Upper lobe of right lung (tissue), 1 donor: Measurements from ENCODE around the gene OR10Z1. TPM values are rescaled to one million over a fixed set of nuclear protein-coding genes. Genes with fewer than 3 reads are reported as not detected.

Experiments
- ATAC-seq: fragments of 200-7000 bp; cut with Tn5 transposase; one replicate; pipeline ENCODE4 v1.9.1; 2020; ENCODE audit warnings: mild to moderate bottlenecking, moderate library complexity
- DNase-seq: peaks from one replicate; pipeline ENCODE4 v3.0.0-alpha.2; 2020
- H3K27ac ChIP-seq: fragments of 200-600 bp; one replicate; pipeline ENCODE4 v1.8.0; 2022
- H3K27me3 ChIP-seq: fragments of 200-600 bp; one replicate; pipeline ENCODE4 v1.8.0; 2022; ENCODE audit warnings: mild to moderate bottlenecking
- H3K36me3 ChIP-seq: fragments of 200-600 bp; one replicate; pipeline ENCODE4 v1.8.0; 2022
- H3K4me1 ChIP-seq: fragments of 200-600 bp; one replicate; pipeline ENCODE4 v1.8.0; 2022
- H3K4me3 ChIP-seq: fragments of 200-600 bp; one replicate; pipeline ENCODE4 v1.8.0; 2022; ENCODE audit warnings: mild to moderate bottlenecking
- H3K9me3 ChIP-seq: fragments of 200-600 bp; one replicate; pipeline ENCODE4 v1.8.0; 2022
- intact Hi-C: fragments of 100-400 bp; cut with DNase I; formaldehyde crosslinking; loops from one replicate; pipeline ENCODE4 v1.11.0; 2022
- total RNA-seq: library from RNA; stranded (reverse); fragmentation: NEBNext Ultra II Directional; extraction: Animal tissue kit (Norgen Biotek cat#: 25700); gene quantifications from one replicate; pipeline ENCODE4 v1.2.1, GENCODE V29; 2021
- TF ChIP-seq, protein P1 (sequence below): fragments of 200-600 bp; IDR thresholded peaks from one replicate; pipeline ENCODE4 v1.8.0; 2022; ENCODE audit warnings: antibody characterized with exemption
- donor health status: DM: no; HTN: yes; CAD: no; lungs with severe emphysema.

The OR10Z1 gene
- total RNA-seq, 1 donor from 2014 or later, result not detected

DNA sequence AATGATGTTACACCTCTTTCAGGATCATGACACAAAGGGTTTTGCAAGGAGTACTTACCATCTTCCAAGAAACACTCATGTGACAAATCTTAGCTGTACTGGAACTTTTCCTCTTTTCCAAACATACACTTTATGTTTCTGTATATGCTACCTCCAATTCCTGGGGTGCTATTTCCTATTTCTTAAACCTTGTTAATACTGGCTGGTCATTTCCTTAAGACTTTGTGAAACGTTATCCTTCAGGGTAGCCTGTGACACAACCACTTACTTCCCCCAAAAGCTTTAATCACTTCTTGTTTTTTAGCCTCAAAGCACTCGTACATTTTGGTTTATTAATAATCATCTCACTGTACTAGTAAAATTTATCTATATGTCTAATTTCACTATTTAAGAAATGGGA, 39.4 kb downstream of the OR10Z1 start:
- TF ChIP-seq, protein P1, sequence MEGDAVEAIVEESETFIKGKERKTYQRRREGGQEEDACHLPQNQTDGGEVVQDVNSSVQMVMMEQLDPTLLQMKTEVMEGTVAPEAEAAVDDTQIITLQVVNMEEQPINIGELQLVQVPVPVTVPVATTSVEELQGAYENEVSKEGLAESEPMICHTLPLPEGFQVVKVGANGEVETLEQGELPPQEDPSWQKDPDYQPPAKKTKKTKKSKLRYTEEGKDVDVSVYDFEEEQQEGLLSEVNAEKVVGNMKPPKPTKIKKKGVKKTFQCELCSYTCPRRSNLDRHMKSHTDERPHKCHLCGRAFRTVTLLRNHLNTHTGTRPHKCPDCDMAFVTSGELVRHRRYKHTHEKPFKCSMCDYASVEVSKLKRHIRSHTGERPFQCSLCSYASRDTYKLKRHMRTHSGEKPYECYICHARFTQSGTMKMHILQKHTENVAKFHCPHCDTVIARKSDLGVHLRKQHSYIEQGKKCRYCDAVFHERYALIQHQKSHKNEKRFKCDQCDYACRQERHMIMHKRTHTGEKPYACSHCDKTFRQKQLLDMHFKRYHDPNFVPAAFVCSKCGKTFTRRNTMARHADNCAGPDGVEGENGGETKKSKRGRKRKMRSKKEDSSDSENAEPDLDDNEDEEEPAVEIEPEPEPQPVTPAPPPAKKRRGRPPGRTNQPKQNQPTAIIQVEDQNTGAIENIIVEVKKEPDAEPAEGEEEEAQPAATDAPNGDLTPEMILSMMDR, result no peak
- Histone ChIP-seq H3K9me3 (no peaks in the 10 kb centered on the region), H3K4me1 (no peaks in the 10 kb centered on the region), H3K27ac (no peak overlapping the region), H3K36me3 (no peaks in the 10 kb centered on the region), H3K4me3 (no peak overlapping the region), H3K27me3 (no peaks in the 10 kb centered on the region)
- peak; percentile 60 for ATAC-seq
- no peak for DNase-seq
- intact Hi-C loops, result no loop called here

DNA sequence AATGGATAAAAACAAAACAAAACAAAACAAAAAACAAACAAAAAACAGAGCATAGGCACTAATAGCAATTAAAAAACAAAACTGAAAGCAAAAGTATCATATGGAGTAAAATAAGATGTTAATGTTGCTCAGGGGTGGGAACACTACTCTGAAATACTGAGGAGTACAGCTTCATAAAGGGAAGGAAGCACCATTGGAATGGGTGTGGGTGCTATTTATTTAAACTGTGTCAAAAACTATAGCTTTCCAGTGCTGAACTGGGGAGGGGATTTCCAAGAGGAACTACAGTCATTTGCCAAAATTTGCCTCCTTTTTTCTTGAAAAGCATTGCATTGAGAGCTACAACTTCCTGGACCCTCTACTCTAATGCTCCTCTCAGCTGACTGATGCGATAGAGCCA, 41.4 kb downstream of the OR10Z1 start:
- intact Hi-C loops, result no loop called here
- no peaks in the 10 kb centered on the region for H3K36me3 ChIP-seq
- H3K27me3 ChIP-seq, result no peaks in the 10 kb centered on the region
- no peaks in the 10 kb centered on the region for H3K9me3 ChIP-seq
- TF ChIP-seq, protein P1, result no peak
- H3K4me3 ChIP-seq, result no peak overlapping the region
- ATAC-seq (peak; percentile 39), DNase-seq (no peak)
- H3K27ac ChIP-seq, result no peak overlapping the region
- no peaks in the 10 kb centered on the region for H3K4me1 ChIP-seq

DNA sequence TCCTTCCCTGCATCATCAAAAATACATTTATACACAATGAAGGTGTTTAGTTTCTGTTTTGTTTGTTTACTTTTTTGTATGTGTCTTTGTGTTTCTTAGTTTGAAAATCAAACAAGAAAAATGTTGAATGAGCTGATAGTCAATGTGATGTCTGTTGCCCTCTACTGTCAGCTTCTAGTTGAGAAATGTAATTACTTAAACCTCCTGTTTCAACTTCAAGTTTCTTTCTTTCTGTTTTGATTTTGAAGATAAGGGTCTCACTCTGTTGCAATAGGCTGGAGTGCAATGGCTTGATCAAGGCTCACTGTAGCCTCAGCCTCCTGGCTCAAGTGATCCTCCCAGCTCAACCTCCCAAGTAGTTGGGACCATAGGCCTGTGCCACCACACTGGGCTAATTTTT, 44.0 kb downstream of the OR10Z1 start:
- intact Hi-C loops, result no loop called here
- TF ChIP-seq, protein P1, result no peak
- H3K4me3 ChIP-seq, result no peak overlapping the region

DNA sequence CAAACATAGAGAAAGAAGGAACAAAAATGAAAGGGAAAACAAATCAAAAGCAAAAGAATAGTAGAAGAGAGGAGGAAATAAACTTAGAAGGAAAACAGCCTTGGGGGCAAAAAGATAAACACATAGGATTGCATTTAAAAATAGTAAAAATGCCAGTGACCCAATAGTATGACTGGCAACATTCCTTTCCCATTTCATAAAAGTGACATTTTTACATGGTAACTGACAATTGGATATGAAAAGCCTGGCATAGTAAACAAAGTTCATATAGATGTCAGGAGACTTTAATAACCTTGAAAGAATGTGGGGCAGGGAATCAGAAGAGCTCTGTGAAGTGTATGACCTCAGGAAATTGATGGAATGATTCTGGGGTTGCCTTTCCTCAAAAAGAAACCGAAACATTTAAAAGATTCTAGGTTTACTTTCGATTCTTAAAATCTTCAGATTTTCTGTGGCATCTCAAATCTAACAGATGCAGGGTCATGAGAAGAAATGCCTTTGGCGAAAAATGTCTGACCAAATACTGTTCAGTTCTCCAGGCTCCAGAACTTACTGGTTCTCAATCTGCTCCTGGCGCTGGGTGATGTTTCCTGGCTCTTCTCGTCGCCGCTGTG, 47.8 kb downstream of the OR10Z1 start:
- TF ChIP-seq, protein P1, result no peak
- Histone ChIP-seq H3K27me3 (no peaks in the 10 kb centered on the region), H3K4me1 (no peaks in the 10 kb centered on the region), H3K9me3 (no peaks in the 10 kb centered on the region), H3K36me3 (no peaks in the 10 kb centered on the region), H3K27ac (no peak overlapping the region), H3K4me3 (no peak overlapping the region)
- ATAC-seq, result no peak
- intact Hi-C loops, result no loop called here
- DNase-seq, result no peak

More for the DNA sequence above, 44.0 kb downstream of the OR10Z1 start:
- Histone ChIP-seq H3K4me1 (no peaks in the 10 kb centered on the region), H3K27ac (no peak overlapping the region), H3K36me3 (no peaks in the 10 kb centered on the region), H3K27me3 (no peaks in the 10 kb centered on the region), H3K9me3 (no peaks in the 10 kb centered on the region)
- ATAC-seq (no peak), DNase-seq (no peak)

DNA sequence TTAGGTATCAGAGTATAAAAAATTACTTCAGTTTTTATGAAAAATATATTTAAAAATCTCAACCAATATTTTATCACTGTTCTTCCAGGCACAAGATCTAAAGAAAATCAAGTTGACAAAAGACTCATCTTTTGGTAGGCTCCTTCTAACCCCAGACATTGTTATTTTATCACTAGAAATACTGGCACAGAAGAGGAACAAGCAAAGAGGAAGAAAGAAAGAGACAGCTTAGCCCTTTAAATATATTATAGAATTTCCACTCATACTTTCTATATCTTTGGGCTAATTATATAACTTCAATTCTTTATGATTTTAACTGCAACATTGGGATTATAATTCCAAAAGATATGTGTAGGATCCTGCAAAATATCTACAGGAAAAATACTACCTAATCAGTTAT, 49.0 kb downstream of the OR10Z1 start:
- TF ChIP-seq, protein P1, result no peak
- Histone ChIP-seq H3K27ac (no peak overlapping the region), H3K4me3 (no peak overlapping the region), H3K27me3 (no peaks in the 10 kb centered on the region), H3K4me1 (no peaks in the 10 kb centered on the region), H3K36me3 (no peaks in the 10 kb centered on the region), H3K9me3 (no peaks in the 10 kb centered on the region)
- no peak for ATAC-seq
- no peak for DNase-seq
- intact Hi-C loops, result no loop called here

DNA sequence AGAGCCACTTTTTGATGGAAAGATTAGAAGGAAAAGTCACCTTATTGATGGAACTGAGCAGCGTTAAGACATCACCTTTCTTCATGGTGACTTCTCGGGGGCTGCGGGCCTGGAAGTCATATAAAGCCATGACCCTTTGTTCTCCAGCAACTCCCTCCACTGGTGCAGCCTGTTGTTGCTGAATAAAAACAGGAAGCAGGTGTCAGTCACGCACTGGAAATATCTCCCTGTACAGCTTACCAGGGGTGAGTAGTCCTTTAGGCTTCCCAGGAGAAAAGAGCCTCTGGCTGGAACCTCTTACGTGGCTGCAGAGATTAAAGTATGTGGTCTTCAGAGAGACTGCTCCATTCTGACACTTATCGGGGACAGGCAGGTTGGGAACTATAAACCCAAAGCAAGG, 49.5 kb downstream of the OR10Z1 start:
- H3K36me3 ChIP-seq, result no peaks in the 10 kb centered on the region
- H3K9me3 ChIP-seq, result no peaks in the 10 kb centered on the region
- ATAC-seq (peak; percentile 34), DNase-seq (no peak)
- intact Hi-C loops, result no loop called here
- TF ChIP-seq, protein P1, result no peak
- no peaks in the 10 kb centered on the region for H3K4me1 ChIP-seq
- H3K27me3 ChIP-seq, result no peaks in the 10 kb centered on the region
- no peak overlapping the region for H3K4me3 ChIP-seq
- H3K27ac ChIP-seq, result no peak overlapping the region
